Stimulated activated CD4-positive, alpha-beta T cell treated with anti-CD3 and anti-CD28 coated beads, Interleukin-15, amount 100 ng/mL, for 48 hours (primary cell): Measurements from ENCODE around the gene FAM210A.
A peak's percentile ranks its signal among the peaks of the same experiment; 100 is the strongest.

ENCODE experiments used
- DNase-seq, 2 donors: peaks; one replicate each; pipeline ENCODE4 v3.0.0-alpha.2; 2020; ENCODE audit warnings: low read depth in 2 of 2

Gene FAM210A

GRCh38 chr18:13645093-13645492 is 81.3 kb downstream of the FAM210A start:
- DNase-seq, result no peak

GRCh38 chr18:13643261-13643751 is 83.1 kb downstream of the FAM210A start:
- DNase-seq, result no peak

- DNase-seq, result no peak
Observed at GRCh38 chr18:13642440-13642827, 83.9 kb downstream of the FAM210A start.

GRCh38 chr18:13641551-13642439 is 84.6 kb downstream of the FAM210A start:
- no peak for DNase-seq

GRCh38 chr18:13640266-13640860 is 86.0 kb downstream of the FAM210A start:
- DNase-seq, result no peak

GRCh38 chr18:13638719-13639595 is 87.4 kb downstream of the FAM210A start:
- no peak for DNase-seq

GRCh38 chr18:13635046-13635445 is 91.3 kb downstream of the FAM210A start:
- no peak for DNase-seq

- DNase-seq, result no peak
Observed at GRCh38 chr18:13633700-13634099, 92.7 kb downstream of the FAM210A start.

GRCh38 chr18:13630716-13631268 is 95.6 kb downstream of the FAM210A start:
- DNase-seq, result no peak

- DNase-seq, result peak in 1 of 2 donors; percentile 39
Observed at GRCh38 chr18:13629841-13630715, 96.3 kb downstream of the FAM210A start.

- DNase-seq, result no peak
Observed at GRCh38 chr18:13628211-13628610, 98.1 kb downstream of the FAM210A start.

GRCh38 chr18:13627639-13628038 is 98.7 kb downstream of the FAM210A start:
- no peak for DNase-seq

- no peak for DNase-seq
Observed at GRCh38 chr18:13626544-13626908, 99.8 kb downstream of the FAM210A start.

- DNase-seq, result no peak
Observed at GRCh38 chr18:13625843-13626543, 100.4 kb downstream of the FAM210A start.

GRCh38 chr18:13625355-13625754 is 101.0 kb downstream of the FAM210A start:
- no peak for DNase-seq

- DNase-seq, result no peak
Observed at GRCh38 chr18:13624563-13625237, 101.7 kb downstream of the FAM210A start.

- DNase-seq, result no peak
Observed at GRCh38 chr18:13623871-13624270, 102.5 kb downstream of the FAM210A start.

- no peak for DNase-seq
Observed at GRCh38 chr18:13623348-13623747, 103.0 kb downstream of the FAM210A start.

- DNase-seq, result no peak
Observed at GRCh38 chr18:13622751-13623150, 103.6 kb downstream of the FAM210A start.
